ENCODE data around the gene RHCG. TPM values are rescaled to one million over a fixed set of nuclear protein-coding genes. Genes with fewer than 3 reads are reported as not detected.
A peak's percentile ranks its signal among the peaks of the same experiment; 100 is the strongest.

RHCG gene
- total RNA-seq (2014; rRNA removed; shearing (Covaris generic)), result not detected in 2 replicates

DNA sequence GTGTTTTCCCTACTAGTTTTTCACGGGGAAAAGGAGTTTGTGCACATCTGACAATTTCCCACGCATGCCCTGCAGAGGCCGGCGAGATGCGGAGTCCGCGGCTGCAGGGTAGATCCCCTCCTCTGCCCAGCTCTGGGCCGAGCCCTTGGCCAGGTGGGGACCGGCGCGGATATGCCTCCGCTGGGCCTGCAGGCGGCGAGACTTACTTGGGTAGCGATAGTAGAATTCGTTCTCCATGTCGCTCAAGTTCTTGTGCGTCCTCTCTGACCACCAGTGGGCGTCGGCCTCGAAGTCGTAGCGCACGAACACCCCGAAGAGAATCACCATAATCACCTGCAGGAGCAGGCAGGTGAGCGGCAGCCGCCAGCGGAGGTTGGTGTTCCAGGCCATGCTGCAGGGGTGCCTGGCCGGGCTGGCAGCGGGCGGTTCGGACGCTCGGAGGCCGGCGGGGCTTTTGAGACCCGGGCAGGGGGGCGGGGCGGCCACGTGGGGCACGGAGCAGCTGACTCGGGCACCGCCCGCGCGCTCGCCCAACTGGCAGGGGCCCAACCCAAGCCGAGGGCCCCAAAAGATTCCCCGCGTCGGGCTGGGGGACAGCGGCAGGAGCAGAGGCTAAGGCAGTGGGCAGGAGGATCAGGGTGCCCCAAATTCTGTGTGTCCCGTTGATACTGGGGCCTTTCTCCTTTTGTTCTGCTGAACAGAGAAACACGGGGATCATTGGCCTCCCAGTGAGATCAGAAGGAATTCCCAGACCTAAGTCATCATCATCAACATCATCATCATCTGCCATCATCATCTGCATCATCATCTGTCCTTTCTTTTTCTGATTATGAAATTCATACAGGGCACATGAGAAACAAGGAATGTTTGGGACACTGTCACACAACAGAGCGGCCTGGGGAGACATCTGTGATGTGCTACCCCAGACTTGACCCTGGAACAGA, at the start of gene RHCG:
Gene RHCG, minus strand, starts transcription at position 429 of the 944 bp plus-strand sequence. Its CDS starts 39 bp downstream, at position 390.
- peak; percentile 31 for DNase-seq (ENCODE audit: low read depth)

DNA sequence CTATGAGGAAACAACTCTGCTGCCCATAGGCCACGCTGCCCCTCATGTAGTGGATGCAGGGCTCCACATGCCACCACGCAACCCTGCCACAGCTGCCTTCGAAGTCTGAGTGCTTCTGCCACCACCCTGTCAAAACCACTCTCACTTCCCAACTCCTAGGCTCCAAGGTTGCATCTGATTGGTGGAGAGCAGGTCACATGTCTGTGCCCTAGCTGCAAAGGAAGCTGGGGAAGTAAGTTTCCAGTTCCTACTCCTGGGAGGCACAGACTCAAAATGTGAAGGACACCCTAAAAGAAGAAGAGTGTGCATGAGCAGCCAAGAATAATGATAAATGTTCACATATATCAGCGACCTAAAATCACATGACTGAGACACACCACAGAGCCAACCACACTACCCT, 47.0 kb upstream of the RHCG start:
- DNase-seq (ENCODE audit: low read depth), result no peak

- no peak for DNase-seq (ENCODE audit: low read depth)
Measured at GRCh38 chr15:89542369-89542768, 46.0 kb upstream of the RHCG start.

GRCh38 chr15:89539027-89539426, 42.6 kb upstream of the RHCG start:
- no peak for DNase-seq (ENCODE audit: low read depth)

DNA sequence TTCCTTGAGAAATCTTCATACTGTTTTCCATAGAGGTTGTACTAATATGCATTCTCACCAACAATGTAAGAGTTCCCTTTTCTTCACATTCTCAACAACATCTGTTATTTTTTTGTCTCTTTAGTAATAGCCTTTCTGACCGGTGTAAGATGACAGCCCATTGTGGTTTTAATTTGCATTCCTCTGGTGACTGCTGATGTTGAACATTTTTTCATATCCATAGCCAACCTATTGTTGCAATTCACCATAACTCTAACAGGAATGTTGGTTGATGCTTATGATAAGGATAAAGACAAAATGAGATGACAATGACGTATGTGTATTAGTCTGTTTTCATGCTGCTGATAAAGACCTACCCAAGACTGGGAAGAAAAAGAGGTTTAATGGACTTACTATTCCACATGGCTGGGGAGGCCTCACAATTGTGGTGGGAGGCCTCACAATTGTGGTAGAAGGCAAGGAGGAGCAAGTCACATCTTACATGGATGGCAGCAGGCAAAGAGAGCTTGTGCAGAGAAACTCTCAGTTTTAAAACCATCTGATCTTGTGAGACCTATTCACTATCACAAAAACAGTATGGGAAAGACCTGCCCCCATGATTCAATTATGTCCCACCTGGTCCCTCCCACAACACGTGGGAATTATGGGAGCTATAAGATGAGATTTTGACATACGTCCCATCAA, 37.6 kb upstream of the RHCG start:
- DNase-seq (ENCODE audit: low read depth), result peak; percentile 4

- no peak for DNase-seq (ENCODE audit: low read depth)
Measured at GRCh38 chr15:89531796-89532537, 35.6 kb upstream of the RHCG start.

DNA sequence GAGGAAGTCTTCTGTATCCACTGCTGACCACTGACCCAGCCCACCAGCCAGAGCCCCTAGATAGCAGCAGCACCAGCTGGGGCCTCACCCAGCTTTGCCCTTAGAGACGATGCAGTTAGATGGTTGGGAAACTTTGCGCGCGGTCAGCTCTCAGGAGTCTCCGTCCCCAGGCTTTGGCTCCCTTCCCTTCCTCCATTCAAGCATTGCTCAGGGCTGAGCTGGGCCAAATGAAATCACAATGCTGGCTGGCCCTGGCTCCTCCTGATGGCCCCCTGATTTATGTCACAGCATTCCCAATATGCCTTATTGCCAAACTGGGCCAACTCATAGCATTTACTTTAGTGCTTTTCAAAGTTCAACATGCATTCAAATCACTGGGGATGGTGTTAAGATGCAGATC, 34.6 kb upstream of the RHCG start:
- no peak for DNase-seq (ENCODE audit: low read depth)

DNA sequence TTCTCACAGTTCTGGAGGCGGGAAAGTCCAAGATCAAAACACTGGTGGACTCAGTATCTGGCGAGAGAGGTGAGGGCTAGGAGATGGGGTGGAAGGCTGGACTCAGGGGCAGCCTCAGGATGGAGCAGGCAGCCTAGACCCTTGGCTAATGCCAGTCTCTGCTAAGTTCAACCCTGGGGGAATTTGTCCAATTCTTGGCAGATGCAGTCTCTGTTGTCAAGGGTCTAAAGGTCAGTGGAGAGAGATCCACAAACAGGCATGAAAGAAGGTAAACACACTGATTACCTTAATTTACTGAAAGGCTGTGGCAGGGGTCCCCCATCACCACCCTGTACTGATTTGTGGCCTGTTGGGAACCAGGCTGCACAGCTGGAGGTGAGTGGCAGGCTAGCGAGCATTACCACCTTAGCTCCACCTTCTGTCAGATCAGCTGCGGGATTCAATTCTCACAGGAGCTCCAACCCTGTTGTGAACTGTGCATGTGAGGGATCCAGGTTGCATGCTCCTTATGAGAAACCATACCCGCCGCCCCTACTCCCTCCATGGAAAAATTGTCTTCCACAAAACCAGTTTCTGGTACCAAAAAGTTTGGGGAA, 32.5 kb upstream of the RHCG start:
- no peak for DNase-seq (ENCODE audit: low read depth)

- no peak for DNase-seq (ENCODE audit: low read depth)
Measured at GRCh38 chr15:89526601-89527441, 30.4 kb upstream of the RHCG start.

DNA sequence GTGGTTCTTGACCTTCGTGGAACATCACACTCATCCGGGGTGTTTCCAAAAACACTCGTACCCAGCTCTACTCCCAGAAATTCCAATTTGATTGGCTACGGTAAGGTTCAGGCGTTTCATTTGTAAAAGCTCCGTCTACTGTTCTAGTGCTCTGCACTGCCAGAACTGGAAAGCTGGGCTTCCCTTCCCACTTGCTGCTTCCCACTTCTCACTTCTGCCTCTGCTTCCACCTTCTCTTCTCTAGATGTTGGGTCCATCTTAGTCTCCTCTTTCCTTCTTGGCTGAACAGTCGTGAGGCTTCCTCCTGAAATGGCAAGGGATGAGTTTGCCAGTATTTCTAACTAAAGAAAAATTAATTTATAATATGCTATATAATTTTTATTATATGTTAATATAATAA, 29.8 kb upstream of the RHCG start:
- DNase-seq (ENCODE audit: low read depth), result no peak

- DNase-seq (ENCODE audit: low read depth), result no peak
Measured at GRCh38 chr15:89524184-89524583, 27.8 kb upstream of the RHCG start.

DNA sequence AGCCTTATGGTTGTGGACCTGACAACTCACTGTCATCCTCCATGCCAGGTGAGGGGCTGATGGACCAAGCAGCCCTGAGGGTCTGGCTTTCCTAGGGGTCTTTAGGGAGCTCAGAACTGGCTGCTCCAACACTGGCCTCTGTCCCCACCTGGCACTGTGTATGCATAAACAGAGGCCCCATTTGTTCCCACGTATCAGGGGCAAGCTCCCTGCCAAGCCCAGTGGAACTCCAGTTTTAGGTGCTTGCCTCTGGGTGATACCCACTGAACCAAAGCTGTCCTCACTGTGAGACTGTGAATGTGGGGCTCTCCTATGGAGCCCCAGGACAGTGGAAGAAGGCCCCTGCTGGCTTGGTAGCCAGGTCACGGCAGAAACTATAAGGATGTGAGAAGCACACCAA, 26.7 kb upstream of the RHCG start:
- DNase-seq (ENCODE audit: low read depth), result no peak

- no peak for DNase-seq (ENCODE audit: low read depth)
Measured at GRCh38 chr15:89521605-89522004, 25.2 kb upstream of the RHCG start.

- DNase-seq (ENCODE audit: low read depth), result no peak
Measured at GRCh38 chr15:89515477-89515876, 19.1 kb upstream of the RHCG start.

DNA sequence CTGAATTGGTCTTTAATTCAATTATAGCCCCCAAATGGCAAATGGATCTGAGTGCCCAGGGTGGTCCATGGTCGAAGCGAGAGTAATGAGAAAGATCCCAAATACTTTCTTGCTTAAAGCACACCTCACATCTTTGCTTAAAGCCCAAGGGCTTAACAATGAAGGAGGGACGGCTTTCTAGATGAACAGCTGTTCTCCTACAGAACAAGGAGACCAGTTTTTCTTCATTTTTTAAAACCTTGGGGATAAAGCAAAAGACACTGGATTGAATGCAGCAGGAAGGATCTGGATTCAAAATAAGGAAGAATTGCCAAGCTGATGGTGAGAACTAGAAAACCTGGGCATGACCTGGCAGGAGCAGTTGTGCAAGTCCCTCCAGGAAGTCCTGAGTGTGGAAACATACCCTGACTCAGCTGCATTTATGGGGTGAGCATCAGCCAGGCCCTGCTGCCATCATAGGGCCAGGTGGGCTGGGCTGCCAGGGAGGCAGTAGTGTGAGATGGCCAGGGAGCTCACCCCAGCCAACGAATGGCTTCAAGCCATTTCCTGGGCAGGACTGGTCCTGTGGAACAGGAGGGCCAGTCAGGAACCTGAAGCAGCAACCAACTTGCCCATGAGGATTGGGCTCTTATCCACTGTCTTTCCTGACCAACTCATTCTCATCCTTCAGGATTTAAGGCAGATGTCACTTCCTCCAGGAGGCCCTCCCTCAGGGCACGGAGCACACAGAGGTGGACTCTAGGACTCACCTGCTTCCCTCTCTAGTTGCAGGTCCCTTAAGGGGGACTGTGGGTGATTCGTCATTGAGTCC, 18.4 kb upstream of the RHCG start:
- no peak for DNase-seq (ENCODE audit: low read depth)

DNA sequence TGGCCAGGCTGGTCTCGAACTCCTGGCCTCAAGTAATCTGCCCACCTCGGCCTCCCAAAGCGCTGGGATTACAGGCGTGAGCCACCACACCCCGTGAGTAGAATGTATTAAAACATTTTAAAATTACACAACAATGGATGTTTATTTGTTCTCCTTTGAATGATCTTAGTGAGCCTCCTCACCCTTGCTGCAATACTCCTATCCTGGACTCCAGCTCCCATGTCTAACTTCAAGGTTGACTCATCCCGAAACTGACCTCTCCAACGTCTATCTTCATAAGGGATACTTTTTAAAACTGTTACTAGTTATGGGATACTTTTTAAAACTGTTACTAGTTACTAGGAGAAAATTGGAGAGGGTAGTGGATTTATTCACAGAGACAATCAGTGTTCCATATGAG, 17.8 kb upstream of the RHCG start:
- no peak for DNase-seq (ENCODE audit: low read depth)

- no peak for DNase-seq (ENCODE audit: low read depth)
Measured at GRCh38 chr15:89513284-89513683, 16.9 kb upstream of the RHCG start.

DNA sequence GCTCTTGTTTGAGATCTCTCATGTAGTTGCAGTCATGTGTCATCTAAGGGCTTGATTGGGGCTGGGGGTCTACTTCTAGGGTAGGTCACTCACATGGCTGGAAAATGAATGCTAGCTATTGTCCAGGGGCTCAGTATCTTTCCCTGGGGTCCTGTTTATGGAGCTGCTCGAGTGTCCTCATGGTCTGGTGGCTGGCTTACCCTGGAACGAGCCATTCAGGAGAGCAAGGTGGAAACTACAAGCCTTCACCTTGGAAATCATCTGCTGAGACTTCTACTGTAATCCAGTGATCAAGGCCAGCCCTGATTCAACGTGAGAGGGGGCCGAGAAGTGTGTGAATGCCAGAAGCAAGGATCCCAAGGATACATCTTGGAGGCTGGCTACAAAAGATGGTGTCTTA, 16.2 kb upstream of the RHCG start:
- DNase-seq (ENCODE audit: low read depth), result no peak

DNA sequence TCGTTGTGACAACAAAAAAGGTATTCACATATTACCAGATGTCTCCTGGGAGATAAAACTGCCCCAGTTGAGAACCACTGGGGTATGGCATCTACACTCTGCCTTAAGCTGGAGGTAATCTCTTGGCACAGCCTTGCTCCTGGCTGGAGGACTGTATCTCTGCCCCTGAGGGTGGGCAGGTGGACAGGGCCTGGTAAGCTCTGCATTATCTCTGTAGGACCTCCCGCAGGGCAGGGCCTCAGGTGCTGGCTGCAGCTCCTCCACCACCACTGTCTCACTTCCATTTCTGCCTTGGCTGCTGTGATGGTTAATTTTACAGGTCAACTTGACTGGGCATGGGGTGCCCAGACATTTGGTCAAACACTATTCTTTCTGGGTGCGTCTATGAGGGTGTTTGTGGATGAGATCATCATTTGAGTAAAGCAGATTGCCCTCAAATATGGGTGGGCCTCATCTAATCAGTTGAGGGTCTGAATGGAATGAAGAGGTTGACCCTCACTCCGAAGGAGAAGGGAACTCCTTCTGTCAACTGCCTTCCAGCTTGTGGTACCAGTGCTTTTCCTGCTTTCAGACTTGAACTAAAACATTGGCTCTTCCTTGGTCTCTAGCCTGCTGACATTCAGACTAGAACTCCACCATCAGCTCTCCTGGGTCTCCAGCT, 9.8 kb upstream of the RHCG start:
- no peak for DNase-seq (ENCODE audit: low read depth)

DNA sequence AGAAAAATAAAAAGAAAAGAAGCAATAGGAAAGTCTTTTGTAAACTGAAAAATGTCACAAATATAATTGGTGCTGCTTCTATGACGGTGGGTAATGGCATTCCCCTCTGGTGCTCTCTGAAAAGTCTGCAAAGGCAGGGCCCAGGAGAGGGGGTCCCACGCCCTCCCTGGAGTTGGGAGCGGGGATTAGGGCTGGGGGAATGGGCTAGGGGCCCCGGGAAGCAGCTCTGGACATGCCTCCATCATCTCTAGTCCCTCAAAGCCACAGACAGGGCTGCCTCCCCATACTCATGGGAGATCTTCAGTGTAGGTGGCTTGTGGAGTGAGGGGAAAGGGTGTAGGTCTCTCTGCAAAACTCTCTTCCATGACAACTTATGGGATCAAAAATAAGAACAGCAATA, 7.8 kb upstream of the RHCG start:
- no peak for DNase-seq (ENCODE audit: low read depth)

Measured in RPMI7951 (cell line).